Measurements from ENCODE around the gene PYCR2. TPM values are rescaled to one million over a fixed set of nuclear protein-coding genes. Genes with fewer than 3 reads are reported as not detected.
"Not testable (repeated sequence)": the region's sequence is repeated elsewhere in the genome, so short reads cannot be mapped to it uniquely, and the experiment has no call there.

Gene PYCR2
- polyA plus RNA-seq, 6 donors from 2014 or later: 57.5 to 96.5 (median 68.7) TPM

- ATAC-seq (ENCODE audit: low read depth in 2 of 2); H3K9me3 Mint-ChIP-seq; H3K4me1 Mint-ChIP-seq; H3K27ac Mint-ChIP-seq; H3K4me3 Mint-ChIP-seq; H3K36me3 Mint-ChIP-seq; DNase-seq: not testable (repeated sequence)
- H3K27me3 Mint-ChIP-seq: peaks cover 0 to 12% (median 4%) of the 10 kb centered on the region in 3 donors
Measured at GRCh38 chr1:225939939-225940310, 15.9 kb upstream of the PYCR2 start.

- not testable (repeated sequence) for ATAC-seq (ENCODE audit: low read depth in 2 of 2); H3K9me3 Mint-ChIP-seq; H3K4me1 Mint-ChIP-seq; H3K36me3 Mint-ChIP-seq; H3K27ac Mint-ChIP-seq; H3K4me3 Mint-ChIP-seq; DNase-seq; H3K27me3 Mint-ChIP-seq
Measured at GRCh38 chr1:225939097-225939938, 15.3 kb upstream of the PYCR2 start.

GRCh38 chr1:225937048-225937968 lies 13.3 kb upstream of the PYCR2 start:
- Mint-ChIP-seq H3K36me3 (no peaks in the 10 kb centered on the region), H3K4me1 (peaks cover 0 to 3% (median 0%) of the 10 kb centered on the region in 3 donors), H3K9me3 (no peaks in the 10 kb centered on the region), H3K27ac (peak overlapping the region in 1 of 6 donors; percentile 14), H3K27me3 (peaks cover 0 to 8% (median 4%) of the 10 kb centered on the region in 3 donors), H3K4me3 (no peak overlapping the region)
- ATAC-seq (ENCODE audit: low read depth in 2 of 2) (no peak), DNase-seq (no peak)

- Mint-ChIP-seq H3K27ac (no peak overlapping the region), H3K27me3 (peaks cover 0 to 8% (median 3%) of the 10 kb centered on the region in 3 donors), H3K9me3 (no peaks in the 10 kb centered on the region), H3K36me3 (no peaks in the 10 kb centered on the region), H3K4me3 (no peak overlapping the region), H3K4me1 (peaks cover 0 to 3% (median 0%) of the 10 kb centered on the region in 3 donors)
- no peak for ATAC-seq (ENCODE audit: low read depth in 2 of 2)
- no peak for DNase-seq
Measured at GRCh38 chr1:225936523-225936922, 12.5 kb upstream of the PYCR2 start.

GRCh38 chr1:225936086-225936485 lies 12.0 kb upstream of the PYCR2 start:
- not testable (repeated sequence) for H3K9me3 Mint-ChIP-seq; H3K4me3 Mint-ChIP-seq; H3K4me1 Mint-ChIP-seq; H3K36me3 Mint-ChIP-seq; H3K27me3 Mint-ChIP-seq; DNase-seq; ATAC-seq (ENCODE audit: low read depth in 2 of 2); H3K27ac Mint-ChIP-seq

- peaks cover 0 to 3% (median 0%) of the 10 kb centered on the region in 3 donors for H3K4me1 Mint-ChIP-seq
- H3K36me3 Mint-ChIP-seq: no peaks in the 10 kb centered on the region
- H3K27ac Mint-ChIP-seq: peak overlapping the region in 2 of 6 donors; percentile 68 to 74
- peaks cover 0 to 4% (median 0%) of the 10 kb centered on the region in 3 donors for H3K27me3 Mint-ChIP-seq
- no peak overlapping the region for H3K4me3 Mint-ChIP-seq
- no peaks in the 10 kb centered on the region for H3K9me3 Mint-ChIP-seq
- no peak for ATAC-seq (ENCODE audit: low read depth in 2 of 2)
- no peak for DNase-seq
Measured at GRCh38 chr1:225934711-225935110, 10.7 kb upstream of the PYCR2 start.

GRCh38 chr1:225933072-225933471 lies 9.0 kb upstream of the PYCR2 start:
- DNase-seq (no peak), ATAC-seq (ENCODE audit: low read depth in 2 of 2) (no peak)
- no peaks in the 10 kb centered on the region for H3K9me3 Mint-ChIP-seq
- peaks cover 0 to 3% (median 0%) of the 10 kb centered on the region in 3 donors for H3K4me1 Mint-ChIP-seq
- H3K4me3 Mint-ChIP-seq: no peak overlapping the region
- H3K36me3 Mint-ChIP-seq: no peaks in the 10 kb centered on the region
- no peak overlapping the region for H3K27ac Mint-ChIP-seq
- H3K27me3 Mint-ChIP-seq: no peaks in the 10 kb centered on the region

- ATAC-seq (ENCODE audit: low read depth in 2 of 2) (no peak), DNase-seq (no peak)
- no peaks in the 10 kb centered on the region for H3K27me3 Mint-ChIP-seq
- no peaks in the 10 kb centered on the region for H3K36me3 Mint-ChIP-seq
- H3K9me3 Mint-ChIP-seq: no peaks in the 10 kb centered on the region
- H3K4me3 Mint-ChIP-seq: no peak overlapping the region
- no peaks in the 10 kb centered on the region for H3K4me1 Mint-ChIP-seq
- peak overlapping the region in 1 of 6 donors; percentile 84 for H3K27ac Mint-ChIP-seq
Measured at GRCh38 chr1:225931270-225932136, 7.5 kb upstream of the PYCR2 start.

- no peak for ATAC-seq (ENCODE audit: low read depth in 2 of 2)
- H3K27me3 Mint-ChIP-seq: no peaks in the 10 kb centered on the region
- no peaks in the 10 kb centered on the region for H3K36me3 Mint-ChIP-seq
- no peaks in the 10 kb centered on the region for H3K4me1 Mint-ChIP-seq
- no peaks in the 10 kb centered on the region for H3K9me3 Mint-ChIP-seq
- no peak for DNase-seq
- H3K27ac Mint-ChIP-seq: no peak overlapping the region
- H3K4me3 Mint-ChIP-seq: no peak overlapping the region
Measured at GRCh38 chr1:225930566-225930965, 6.5 kb upstream of the PYCR2 start.

- not testable (repeated sequence) for ATAC-seq (ENCODE audit: low read depth in 2 of 2); H3K4me1 Mint-ChIP-seq; DNase-seq; H3K36me3 Mint-ChIP-seq; H3K9me3 Mint-ChIP-seq; H3K4me3 Mint-ChIP-seq; H3K27ac Mint-ChIP-seq; H3K27me3 Mint-ChIP-seq
Measured at GRCh38 chr1:225929462-225929861, 5.4 kb upstream of the PYCR2 start.

GRCh38 chr1:225928186-225929175 lies 4.4 kb upstream of the PYCR2 start:
- Mint-ChIP-seq H3K27ac (peak overlapping the region in 3 of 6 donors; percentile 6 to 51 (median 39)), H3K9me3 (no peaks in the 10 kb centered on the region), H3K27me3 (no peaks in the 10 kb centered on the region), H3K36me3 (no peaks in the 10 kb centered on the region), H3K4me3 (peak overlapping the region in 1 of 8 donors; percentile 30), H3K4me1 (peaks cover 0 to 11% (median 6%) of the 10 kb centered on the region in 3 donors)
- DNase-seq (no peak), ATAC-seq (ENCODE audit: low read depth in 2 of 2) (no peak)

- no peak for ATAC-seq (ENCODE audit: low read depth in 2 of 2)
- no peaks in the 10 kb centered on the region for H3K27me3 Mint-ChIP-seq
- peak overlapping the region in 3 of 6 donors; percentile 16 to 72 (median 65) for H3K27ac Mint-ChIP-seq
- H3K4me3 Mint-ChIP-seq: peak overlapping the region in 2 of 8 donors; percentile 69 to 73
- no peak for DNase-seq
- H3K4me1 Mint-ChIP-seq: peaks cover 8 to 23% (median 17%) of the 10 kb centered on the region in 3 donors
- H3K9me3 Mint-ChIP-seq: no peaks in the 10 kb centered on the region
- no peaks in the 10 kb centered on the region for H3K36me3 Mint-ChIP-seq
Measured at GRCh38 chr1:225926551-225927113, 2.6 kb upstream of the PYCR2 start.
